ENCODE results near the gene SLC12A9. TPM values are rescaled to one million over a fixed set of nuclear protein-coding genes. Genes with fewer than 3 reads are reported as not detected.

SLC12A9 gene
- total RNA-seq, 2 experiments from 2014 or later: 28.3 to 29.5 TPM

DNA sequence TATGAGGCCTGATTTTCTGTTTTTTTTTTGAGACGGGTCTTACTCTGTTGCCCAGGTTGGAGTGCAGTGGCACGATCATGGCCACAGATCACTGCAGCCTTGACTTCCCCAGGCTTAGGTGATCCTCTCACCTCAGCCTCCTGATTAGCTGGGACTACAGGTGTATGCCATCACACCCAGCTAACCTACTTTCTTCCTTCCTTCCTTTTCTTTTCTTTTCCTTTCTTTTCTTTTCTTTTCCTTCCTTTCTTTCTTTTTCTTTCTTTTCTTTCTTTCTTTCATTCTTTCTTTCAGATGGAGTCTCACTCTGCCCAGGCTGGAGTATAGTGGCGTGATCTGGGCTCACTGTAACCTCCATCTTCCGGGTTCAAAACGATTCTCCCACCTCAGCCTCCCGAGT is 26.2 kb downstream of the SLC12A9 start:
- no peak overlapping the region for H3K4me3 Mint-ChIP-seq
- no peaks in the 10 kb centered on the region for H3K27me3 Mint-ChIP-seq (ENCODE audit: low read depth)
- ChIA-PET POLR2A (interaction anchor here (6.6 kb wide), 1 partner anchor 9 kb away, joined by 115 read pairs; the partner anchor contains the start of gene UFSP1), CTCF (interaction anchor here (1.6 kb wide), 1 partner anchor 11 kb away, joined by 6 read pairs; the partner anchor contains the start of gene UFSP1)
- no peaks in the 10 kb centered on the region for H3K9me3 Mint-ChIP-seq (ENCODE audit: insufficient read depth)
- no peak for DNase-seq
- peaks cover 74% of the 10 kb centered on the region for H3K4me1 Mint-ChIP-seq (ENCODE audit: low read depth)
- peaks cover 77% of the 10 kb centered on the region for H3K36me3 Mint-ChIP-seq (ENCODE audit: low read depth)
- H3K27ac Mint-ChIP-seq: no peak overlapping the region
- ATAC-seq: no peak

DNA sequence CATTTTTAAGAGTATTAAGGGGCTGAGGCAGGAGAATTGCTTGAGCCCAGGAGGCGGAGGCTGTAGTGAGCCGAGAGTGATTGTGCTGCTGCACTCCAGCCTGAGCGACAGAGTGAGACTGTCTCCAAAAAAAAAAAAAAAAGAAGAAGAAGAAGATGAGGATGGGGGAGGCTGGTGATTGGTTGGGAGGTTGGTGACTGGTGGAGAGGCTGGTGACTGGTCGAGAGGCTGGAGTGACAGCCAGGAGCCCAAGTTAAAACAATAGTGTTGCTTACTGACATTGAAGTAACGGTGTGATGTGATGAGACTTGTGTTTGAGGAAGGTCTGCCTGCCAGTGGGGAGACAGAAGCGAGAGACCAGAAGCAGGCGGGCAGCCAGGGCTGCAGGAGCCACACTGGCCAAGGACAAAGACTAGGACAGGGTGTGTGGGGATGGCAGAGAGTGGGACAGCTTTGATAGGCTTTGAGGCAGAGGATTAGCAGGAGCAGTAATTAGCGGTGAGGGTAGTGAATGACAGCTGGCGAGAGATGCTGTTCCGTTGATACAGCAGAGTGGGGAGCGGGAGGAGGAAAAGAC is 27.3 kb downstream of the SLC12A9 start:
- POLR2A ChIA-PET: interaction anchor here (6.6 kb wide), 1 partner anchor 8 kb away, joined by 115 read pairs; the partner anchor contains the start of gene UFSP1
- H3K4me1 Mint-ChIP-seq (ENCODE audit: low read depth): peaks cover 71% of the 10 kb centered on the region
- no peaks in the 10 kb centered on the region for H3K9me3 Mint-ChIP-seq (ENCODE audit: insufficient read depth)
- H3K36me3 Mint-ChIP-seq (ENCODE audit: low read depth): peaks cover 75% of the 10 kb centered on the region
- H3K27ac Mint-ChIP-seq: peak overlapping the region; percentile 32
- ATAC-seq (no peak), DNase-seq (no peak)
- CTCF ChIA-PET: no interaction called here
- no peak overlapping the region for H3K4me3 Mint-ChIP-seq
- H3K27me3 Mint-ChIP-seq (ENCODE audit: low read depth): no peaks in the 10 kb centered on the region

DNA sequence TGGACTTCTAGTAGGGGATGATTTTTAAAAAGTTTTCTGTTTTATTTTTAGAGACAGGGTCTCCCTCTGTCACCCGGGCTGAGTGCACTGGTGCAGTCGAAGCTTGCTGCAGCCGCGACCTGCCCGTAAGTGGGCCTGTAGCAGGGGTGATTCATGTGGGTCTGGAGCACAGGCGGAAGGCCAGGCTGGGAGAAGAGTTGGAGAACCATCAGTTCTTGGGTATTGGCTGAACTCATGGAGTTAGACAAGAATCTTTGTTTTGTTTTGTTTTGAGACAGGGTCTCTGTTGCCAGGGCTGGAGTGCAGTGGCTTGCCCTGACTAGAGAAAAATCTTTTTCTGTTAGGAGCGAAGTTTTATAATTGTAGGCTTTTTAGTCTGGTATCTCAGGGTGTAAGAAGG is 28.1 kb downstream of the SLC12A9 start:
- Mint-ChIP-seq H3K4me3 (no peak overlapping the region), H3K4me1 (ENCODE audit: low read depth) (peaks cover 69% of the 10 kb centered on the region), H3K27ac (no peak overlapping the region), H3K36me3 (ENCODE audit: low read depth) (peaks cover 77% of the 10 kb centered on the region), H3K9me3 (ENCODE audit: insufficient read depth) (no peaks in the 10 kb centered on the region), H3K27me3 (ENCODE audit: low read depth) (no peaks in the 10 kb centered on the region)
- ChIA-PET POLR2A (no interaction called here), CTCF (no interaction called here)
- DNase-seq (no peak), ATAC-seq (no peak)

DNA sequence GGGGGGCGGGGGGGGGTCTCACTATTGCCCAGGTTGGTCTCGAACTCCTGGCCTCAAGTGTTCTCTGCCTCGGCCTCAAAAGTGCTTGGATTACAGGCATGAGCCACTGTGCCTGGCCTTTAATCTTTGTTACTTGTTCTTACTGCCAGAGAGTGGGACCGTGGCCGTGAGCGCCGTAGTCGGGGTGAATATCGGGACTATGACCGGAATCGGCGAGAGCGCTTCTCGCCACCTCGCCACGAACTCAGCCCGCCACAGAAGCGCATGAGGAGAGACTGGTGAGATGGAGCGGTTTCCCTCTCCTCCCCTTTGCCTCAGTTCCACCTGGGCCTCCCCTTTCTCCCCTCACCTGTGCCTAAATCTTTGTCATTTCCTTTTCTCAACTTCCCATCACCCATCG is 28.6 kb downstream of the SLC12A9 start:
- DNase-seq (no peak), ATAC-seq (no peak)
- Mint-ChIP-seq H3K27me3 (ENCODE audit: low read depth) (no peaks in the 10 kb centered on the region), H3K27ac (peak overlapping the region; percentile 52), H3K4me3 (no peak overlapping the region), H3K9me3 (ENCODE audit: insufficient read depth) (no peaks in the 10 kb centered on the region), H3K36me3 (ENCODE audit: low read depth) (peaks cover 79% of the 10 kb centered on the region), H3K4me1 (ENCODE audit: low read depth) (peaks cover 70% of the 10 kb centered on the region)
- CTCF ChIA-PET: no interaction called here
- POLR2A ChIA-PET: no interaction called here

DNA sequence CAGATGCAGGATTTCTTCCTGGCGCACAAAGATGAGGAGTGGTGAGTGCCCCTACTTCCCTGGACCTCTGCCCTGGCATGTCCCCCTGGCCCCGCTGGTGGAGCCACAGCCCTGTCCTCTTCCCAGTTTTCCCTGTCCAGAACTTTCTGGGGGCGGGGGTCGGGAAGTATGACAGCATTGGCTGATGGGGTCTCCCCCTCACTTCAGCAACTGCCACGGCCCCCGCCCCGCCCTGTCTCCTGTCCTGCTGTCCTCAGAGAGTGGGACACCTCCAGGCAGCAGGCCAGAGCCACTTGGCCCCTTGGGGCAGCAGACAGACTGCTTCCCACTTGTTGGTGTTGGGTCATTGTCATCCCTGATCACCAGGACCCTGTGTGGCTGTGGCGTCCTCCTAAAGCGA is 29.7 kb downstream of the SLC12A9 start:
- DNase-seq (no peak), ATAC-seq (no peak)
- Mint-ChIP-seq H3K4me3 (no peak overlapping the region), H3K27ac (no peak overlapping the region), H3K36me3 (ENCODE audit: low read depth) (peaks cover 82% of the 10 kb centered on the region), H3K27me3 (ENCODE audit: low read depth) (no peaks in the 10 kb centered on the region), H3K9me3 (ENCODE audit: insufficient read depth) (no peaks in the 10 kb centered on the region), H3K4me1 (ENCODE audit: low read depth) (peaks cover 71% of the 10 kb centered on the region)
- CTCF ChIA-PET: interaction anchor here (1.4 kb wide), 1 partner anchor 177 kb away, joined by 3 read pairs; the partner anchor contains the start of gene POP7
- POLR2A ChIA-PET: no interaction called here

DNA sequence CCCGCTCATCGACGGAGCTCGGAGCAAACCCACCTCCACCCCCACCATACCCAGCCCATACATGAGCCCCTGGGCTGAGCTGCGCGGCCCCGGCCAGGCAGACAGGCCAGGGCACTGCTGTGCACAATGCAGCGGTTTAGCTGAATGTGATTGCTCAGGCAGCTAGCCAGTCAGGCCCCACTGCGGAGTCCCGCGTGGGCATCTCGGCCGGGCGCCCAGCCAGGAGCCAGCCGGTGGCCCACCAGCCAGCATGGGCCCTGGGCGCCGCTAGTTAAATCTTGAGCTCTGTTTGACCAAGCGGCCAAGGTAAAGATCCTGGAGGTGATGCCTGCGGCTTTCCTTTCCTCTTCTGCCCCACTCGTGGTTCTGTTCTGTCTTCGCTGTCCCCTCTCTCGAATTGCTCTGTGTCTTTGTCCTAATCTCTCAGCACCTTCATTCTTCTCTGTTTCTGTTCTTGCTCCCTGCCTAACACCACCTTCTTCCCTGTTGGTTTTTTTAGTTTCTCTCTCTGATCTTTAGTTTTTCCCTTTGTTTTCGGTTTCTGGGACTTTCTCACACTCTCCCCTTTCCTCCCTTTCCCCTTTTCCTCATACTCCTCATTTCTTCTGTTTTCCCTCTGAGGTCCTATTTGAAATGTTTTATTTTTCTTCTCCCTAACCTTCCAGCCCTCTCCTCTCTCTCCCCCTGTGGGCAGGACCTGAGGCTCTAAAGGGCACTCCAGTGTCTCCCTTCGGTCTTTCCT is 30.4 kb downstream of the SLC12A9 start:
- ChIA-PET POLR2A (interaction anchor here (2.6 kb wide), 1 partner anchor 8 kb away, joined by 8 read pairs; the partner anchor contains the start of gene SRRT), CTCF (interaction anchor here (1.4 kb wide), 2 partner anchors 30 to 177 kb away, joined by 3 to 4 read pairs; partner anchors contain the start of genes POP7 and SLC12A9)
- peaks cover 86% of the 10 kb centered on the region for H3K36me3 Mint-ChIP-seq (ENCODE audit: low read depth)
- H3K4me3 Mint-ChIP-seq: no peak overlapping the region
- peak overlapping the region; percentile 42 for H3K27ac Mint-ChIP-seq
- DNase-seq (no peak), ATAC-seq (no peak)
- H3K9me3 Mint-ChIP-seq (ENCODE audit: insufficient read depth): no peaks in the 10 kb centered on the region
- peaks cover 74% of the 10 kb centered on the region for H3K4me1 Mint-ChIP-seq (ENCODE audit: low read depth)
- H3K27me3 Mint-ChIP-seq (ENCODE audit: low read depth): no peaks in the 10 kb centered on the region

DNA sequence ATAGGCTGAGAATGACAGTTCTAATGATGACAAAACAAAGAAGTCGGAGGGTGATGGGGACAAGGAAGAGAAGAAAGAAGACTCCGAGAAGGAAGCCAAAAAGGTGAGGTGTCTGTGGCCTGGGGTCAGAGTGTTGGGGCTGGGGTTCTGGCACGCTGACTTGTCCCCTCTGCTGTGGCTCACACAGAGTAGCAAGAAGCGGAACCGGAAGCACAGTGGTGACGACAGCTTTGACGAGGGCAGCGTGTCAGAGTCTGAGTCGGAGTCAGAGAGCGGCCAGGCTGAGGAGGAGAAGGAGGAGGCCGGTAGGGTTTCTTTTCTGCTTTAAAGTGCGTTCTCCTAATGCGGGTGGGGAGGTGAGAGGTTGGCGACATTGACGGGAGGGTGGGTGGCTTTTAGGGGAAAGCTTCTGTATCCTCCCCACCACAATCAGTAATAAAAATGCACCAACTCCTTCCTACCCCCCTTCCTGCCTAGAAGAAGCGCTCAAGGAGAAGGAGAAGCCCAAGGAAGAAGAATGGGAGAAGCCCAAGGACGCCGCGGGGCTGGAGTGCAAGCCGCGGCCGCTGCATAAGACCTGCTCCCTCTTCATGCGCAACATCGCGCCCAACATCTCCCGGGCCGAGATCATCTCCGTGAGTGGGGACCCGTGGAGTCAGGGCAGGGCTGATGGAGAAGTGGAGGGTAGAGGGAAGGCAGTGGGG is 32.4 kb downstream of the SLC12A9 start:
- Mint-ChIP-seq H3K9me3 (ENCODE audit: insufficient read depth) (no peaks in the 10 kb centered on the region), H3K27ac (peak overlapping the region; percentile 40), H3K36me3 (ENCODE audit: low read depth) (peaks cover 78% of the 10 kb centered on the region), H3K4me1 (ENCODE audit: low read depth) (peaks cover 63% of the 10 kb centered on the region), H3K4me3 (peak overlapping the region; percentile 9), H3K27me3 (ENCODE audit: low read depth) (no peaks in the 10 kb centered on the region)
- ChIA-PET CTCF (no interaction called here), POLR2A (interaction anchor here (2.6 kb wide), 1 partner anchor 10 kb away, joined by 8 read pairs; the partner anchor contains the start of gene SRRT)
- no peak for DNase-seq
- no peak for ATAC-seq

DNA sequence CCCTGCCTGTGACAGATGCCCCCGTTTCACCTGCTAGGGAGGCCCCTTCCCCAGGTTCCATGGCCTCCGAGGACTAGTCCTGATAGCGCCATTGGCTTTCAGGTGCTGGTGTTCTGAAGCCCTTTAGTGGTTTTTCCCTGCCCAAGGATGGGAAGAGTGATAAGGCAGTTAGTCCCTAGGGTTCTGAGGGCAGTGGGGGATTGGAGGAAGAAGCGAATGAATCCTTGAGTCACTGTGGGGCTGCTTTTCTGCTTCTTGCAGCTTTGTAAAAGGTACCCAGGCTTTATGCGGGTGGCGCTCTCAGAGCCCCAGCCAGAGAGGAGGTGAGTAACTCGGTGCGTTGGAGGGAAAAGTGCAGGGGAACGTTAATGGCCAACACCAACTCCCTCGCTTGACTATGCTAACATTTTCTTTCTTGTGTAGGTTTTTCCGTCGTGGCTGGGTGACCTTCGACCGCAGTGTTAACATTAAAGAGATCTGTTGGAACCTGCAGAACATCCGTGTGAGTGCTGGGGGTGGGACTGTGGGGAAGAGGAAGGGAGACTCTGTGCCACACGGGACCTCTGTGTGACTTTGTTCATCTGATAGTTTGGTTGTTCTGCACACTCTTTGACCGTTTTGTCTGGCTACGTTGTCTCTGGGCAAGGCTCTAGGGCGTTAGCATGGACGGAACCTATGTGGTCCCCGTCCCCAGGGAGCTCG is 33.1 kb downstream of the SLC12A9 start:
- H3K4me3 Mint-ChIP-seq: no peak overlapping the region
- CTCF ChIA-PET: interaction anchor here (2.8 kb wide), 1 partner anchor 10 kb away, joined by 15 read pairs; the partner anchor contains the start of gene SRRT
- H3K9me3 Mint-ChIP-seq (ENCODE audit: insufficient read depth): no peaks in the 10 kb centered on the region
- peaks cover 64% of the 10 kb centered on the region for H3K4me1 Mint-ChIP-seq (ENCODE audit: low read depth)
- H3K27ac Mint-ChIP-seq: peak overlapping the region; percentile 32
- no peak for DNase-seq
- peaks cover 73% of the 10 kb centered on the region for H3K36me3 Mint-ChIP-seq (ENCODE audit: low read depth)
- POLR2A ChIA-PET: interaction anchor here (2.6 to 5.4 kb wide), 2 partner anchors 9 to 10 kb away, joined by 8 to 115 read pairs; partner anchors contain the start of gene SRRT
- no peak for ATAC-seq
- H3K27me3 Mint-ChIP-seq (ENCODE audit: low read depth): no peaks in the 10 kb centered on the region

DNA sequence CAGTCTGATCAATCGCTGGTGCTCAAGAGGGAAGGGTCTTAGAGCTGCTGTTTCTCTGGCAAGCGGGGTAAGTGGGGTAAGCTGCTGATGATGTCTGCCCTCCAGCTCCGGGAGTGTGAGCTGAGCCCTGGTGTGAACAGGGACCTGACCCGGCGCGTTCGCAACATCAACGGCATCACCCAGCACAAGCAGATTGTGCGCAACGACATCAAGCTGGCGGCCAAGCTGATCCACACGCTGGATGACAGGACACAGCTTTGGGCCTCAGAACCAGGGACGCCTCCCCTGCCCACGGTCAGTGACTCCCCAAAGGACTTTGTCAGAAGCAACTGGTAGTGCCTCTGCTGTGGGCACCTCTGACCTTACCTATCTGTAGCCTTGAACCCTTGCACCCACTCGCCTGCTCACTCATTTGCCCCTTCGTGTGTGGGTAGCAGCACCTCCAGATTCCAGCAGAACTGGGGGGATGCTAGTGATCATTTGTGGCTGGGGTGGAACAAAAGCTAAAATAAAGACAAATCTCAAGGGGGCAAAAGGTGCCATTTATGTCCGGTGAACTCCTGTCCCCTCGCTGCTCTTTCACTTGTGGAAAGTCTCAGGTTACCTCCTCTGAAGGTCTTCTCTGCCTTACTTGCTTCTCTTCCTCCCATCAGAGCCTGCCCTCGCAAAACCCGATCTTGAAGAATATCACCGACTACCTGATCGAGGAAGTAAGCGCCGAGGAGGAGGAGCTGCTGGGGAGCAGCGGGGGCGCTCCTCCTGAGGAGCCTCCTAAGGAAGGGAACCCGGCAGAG is 33.8 kb downstream of the SLC12A9 start:
- peaks cover 67% of the 10 kb centered on the region for H3K36me3 Mint-ChIP-seq (ENCODE audit: low read depth)
- ChIA-PET POLR2A (interaction anchor here (0.7 to 5.4 kb wide), 4 partner anchors 10 to 457 kb away, joined by 3 to 115 read pairs (median 4); partner anchors contain the start of genes MEPCE, SRRT, TRIM56 and ZCWPW1), CTCF (interaction anchor here (1.0 to 2.8 kb wide), 4 partner anchors 11 to 191 kb away, joined by 3 to 15 read pairs (median 7); partner anchors contain the start of genes POP7, SLC12A9 and SRRT)
- DNase-seq (no peak), ATAC-seq (no peak)
- peak overlapping the region; percentile 44 for H3K4me3 Mint-ChIP-seq
- H3K9me3 Mint-ChIP-seq (ENCODE audit: insufficient read depth): no peaks in the 10 kb centered on the region
- peak overlapping the region; percentile 82 for H3K27ac Mint-ChIP-seq
- H3K27me3 Mint-ChIP-seq (ENCODE audit: low read depth): peaks cover 1% of the 10 kb centered on the region
- peaks cover 66% of the 10 kb centered on the region for H3K4me1 Mint-ChIP-seq (ENCODE audit: low read depth)

DNA sequence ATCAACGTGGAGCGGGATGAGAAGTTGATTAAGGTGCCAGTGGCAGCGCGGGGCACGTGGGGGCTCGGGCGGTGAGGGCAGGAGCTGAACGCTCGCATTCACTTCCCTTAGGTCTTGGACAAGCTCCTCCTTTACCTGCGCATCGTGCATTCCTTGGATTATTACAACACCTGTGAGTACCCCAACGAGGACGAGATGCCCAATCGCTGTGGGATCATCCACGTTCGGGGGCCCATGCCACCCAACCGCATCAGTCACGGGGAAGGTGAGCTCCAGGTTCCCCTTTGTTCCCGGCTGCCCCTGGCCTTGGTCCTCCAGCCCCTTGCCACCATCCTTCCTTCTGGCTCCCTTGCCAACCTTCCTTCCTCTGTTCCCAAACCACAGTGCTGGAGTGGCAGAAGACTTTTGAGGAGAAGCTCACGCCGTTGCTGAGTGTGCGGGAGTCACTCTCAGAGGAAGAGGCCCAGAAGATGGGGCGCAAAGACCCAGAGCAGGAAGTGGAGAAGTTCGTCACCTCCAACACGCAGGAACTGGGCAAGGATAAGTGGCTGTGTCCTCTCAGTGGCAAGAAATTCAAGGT is 34.5 kb downstream of the SLC12A9 start:
- Mint-ChIP-seq H3K27me3 (ENCODE audit: low read depth) (peaks cover 6% of the 10 kb centered on the region), H3K27ac (peak overlapping the region; percentile 91), H3K4me1 (ENCODE audit: low read depth) (peaks cover 62% of the 10 kb centered on the region), H3K4me3 (peak overlapping the region; percentile 82), H3K36me3 (ENCODE audit: low read depth) (peaks cover 62% of the 10 kb centered on the region), H3K9me3 (ENCODE audit: insufficient read depth) (no peaks in the 10 kb centered on the region)
- ChIA-PET CTCF (interaction anchor here (0.6 to 2.8 kb wide), 6 partner anchors 12 to 190 kb away, joined by 3 to 15 read pairs (median 4); partner anchors contain the start of genes POP7, SLC12A9 and SRRT), POLR2A (interaction anchor here (0.7 to 5.4 kb wide), 5 partner anchors 11 to 458 kb away, joined by 3 to 115 read pairs (median 4); partner anchors contain the start of genes MEPCE, SRRT, TRIM56 and ZCWPW1)
- no peak for DNase-seq
- ATAC-seq: no peak

All from activated CD8-positive, alpha-beta T cell treated with anti-CD3 and anti-CD28 coated beads, Interleukin-2, amount 10 ng/mL, durations not matched to agents 7 days and 5 days (primary cell).